ENCODE data around the gene KIAA0825.

Gene KIAA0825

GRCh38 chr5:94309141-94309540 lies 309.3 kb downstream of the KIAA0825 start:
- no peak for DNase-seq

GRCh38 chr5:94308442-94308841 lies 310.0 kb downstream of the KIAA0825 start:
- no peak for DNase-seq

- DNase-seq = no peak
These were observed 314.3 kb downstream of the KIAA0825 start for GRCh38 chr5:94304146-94304545.

GRCh38 chr5:94288937-94289336 lies 329.5 kb downstream of the KIAA0825 start:
- no peak for DNase-seq

- no peak for DNase-seq
These were observed 332.4 kb downstream of the KIAA0825 start for GRCh38 chr5:94285984-94286383.

- no peak for DNase-seq
These were observed 335.3 kb downstream of the KIAA0825 start for GRCh38 chr5:94283093-94283492.

GRCh38 chr5:94281236-94281801 lies 337.1 kb downstream of the KIAA0825 start:
- DNase-seq = no peak

- no peak for DNase-seq
These were observed 341.7 kb downstream of the KIAA0825 start for GRCh38 chr5:94276751-94277150.

GRCh38 chr5:94276048-94276447 lies 342.4 kb downstream of the KIAA0825 start:
- DNase-seq = no peak

- no peak for DNase-seq
These were observed 343.7 kb downstream of the KIAA0825 start for GRCh38 chr5:94274707-94275106.

GRCh38 chr5:94268226-94268625 lies 350.2 kb downstream of the KIAA0825 start:
- DNase-seq = no peak

- no peak for DNase-seq
These were observed 351.0 kb downstream of the KIAA0825 start for GRCh38 chr5:94267350-94267899.

- no peak for DNase-seq
These were observed 352.2 kb downstream of the KIAA0825 start for GRCh38 chr5:94266170-94266569.

GRCh38 chr5:94263068-94263467 lies 355.3 kb downstream of the KIAA0825 start:
- no peak for DNase-seq

GRCh38 chr5:94260096-94260495 lies 358.3 kb downstream of the KIAA0825 start:
- DNase-seq = no peak

- DNase-seq = no peak
These were observed 364.2 kb downstream of the KIAA0825 start for GRCh38 chr5:94254214-94254613.

- DNase-seq = no peak
These were observed 367.4 kb downstream of the KIAA0825 start for GRCh38 chr5:94250985-94251384.

- no peak for DNase-seq
These were observed 369.0 kb downstream of the KIAA0825 start for GRCh38 chr5:94249430-94249829.

GRCh38 chr5:94248175-94248875 lies 370.1 kb downstream of the KIAA0825 start:
- DNase-seq = no peak

GRCh38 chr5:94245608-94246007 lies 372.8 kb downstream of the KIAA0825 start:
- no peak for DNase-seq

- no peak for DNase-seq
These were observed 373.5 kb downstream of the KIAA0825 start for GRCh38 chr5:94244921-94245320.

- no peak for DNase-seq
These were observed 374.8 kb downstream of the KIAA0825 start for GRCh38 chr5:94243612-94244011.

GRCh38 chr5:94240993-94241651 lies 377.3 kb downstream of the KIAA0825 start:
- no peak for DNase-seq

- DNase-seq = no peak
These were observed 377.8 kb downstream of the KIAA0825 start for GRCh38 chr5:94240596-94240992.

Data from CD4-positive, alpha-beta T cell treated with Interleukin-4 for 4 hours (primary cell).